ENCODE results near the gene CRTAP.

GRCh38 chr3:33174095-33174494 is 60.3 kb downstream of the CRTAP start:
- TF ChIP-seq POLR2A (IDR thresholded peaks at IDR 0.05; ENCODE audit: borderline replicate concordance, extremely low read depth, insufficient read depth, insufficient read length) (no peak), POLR2AphosphoS5 (IDR thresholded peaks at IDR 0.05; ENCODE audit: low read depth, low read length) (no peak), ATF3 (IDR thresholded peaks at IDR 0.05) (no peak), EZH2 (IDR thresholded peaks at IDR 0.05) (no peak)
